HL-60 (cell line): ENCODE results near the gene RPL10.

ENCODE experiments used
- GABPA ChIP-seq: IDR thresholded peaks from 2 replicates; pipeline ENCODE4 v1.6.1; 2012; ENCODE audit warnings: low read depth
- POLR2AphosphoS5 ChIP-seq: IDR thresholded peaks from 2 replicates; pipeline ENCODE4 v1.6.1; 2012; ENCODE audit warnings: low read depth
- TF ChIP-seq, protein P1 (sequence below): IDR thresholded peaks from one replicate; pipeline ENCODE4 v1.5.1; 2011; ENCODE audit warnings: low read length, control low read depth, inconsistent platforms; ENCODE audit not compliant: insufficient read depth
- TF ChIP-seq, protein P2 (sequence below): IDR thresholded peaks from 2 replicates; pipeline ENCODE4 v1.6.1; 2012; ENCODE audit warnings: low read depth; ENCODE audit not compliant: insufficient replicate concordance

- TF ChIP-seq, protein P1, sequence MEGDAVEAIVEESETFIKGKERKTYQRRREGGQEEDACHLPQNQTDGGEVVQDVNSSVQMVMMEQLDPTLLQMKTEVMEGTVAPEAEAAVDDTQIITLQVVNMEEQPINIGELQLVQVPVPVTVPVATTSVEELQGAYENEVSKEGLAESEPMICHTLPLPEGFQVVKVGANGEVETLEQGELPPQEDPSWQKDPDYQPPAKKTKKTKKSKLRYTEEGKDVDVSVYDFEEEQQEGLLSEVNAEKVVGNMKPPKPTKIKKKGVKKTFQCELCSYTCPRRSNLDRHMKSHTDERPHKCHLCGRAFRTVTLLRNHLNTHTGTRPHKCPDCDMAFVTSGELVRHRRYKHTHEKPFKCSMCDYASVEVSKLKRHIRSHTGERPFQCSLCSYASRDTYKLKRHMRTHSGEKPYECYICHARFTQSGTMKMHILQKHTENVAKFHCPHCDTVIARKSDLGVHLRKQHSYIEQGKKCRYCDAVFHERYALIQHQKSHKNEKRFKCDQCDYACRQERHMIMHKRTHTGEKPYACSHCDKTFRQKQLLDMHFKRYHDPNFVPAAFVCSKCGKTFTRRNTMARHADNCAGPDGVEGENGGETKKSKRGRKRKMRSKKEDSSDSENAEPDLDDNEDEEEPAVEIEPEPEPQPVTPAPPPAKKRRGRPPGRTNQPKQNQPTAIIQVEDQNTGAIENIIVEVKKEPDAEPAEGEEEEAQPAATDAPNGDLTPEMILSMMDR, result no peak
- TF ChIP-seq, protein P2, sequence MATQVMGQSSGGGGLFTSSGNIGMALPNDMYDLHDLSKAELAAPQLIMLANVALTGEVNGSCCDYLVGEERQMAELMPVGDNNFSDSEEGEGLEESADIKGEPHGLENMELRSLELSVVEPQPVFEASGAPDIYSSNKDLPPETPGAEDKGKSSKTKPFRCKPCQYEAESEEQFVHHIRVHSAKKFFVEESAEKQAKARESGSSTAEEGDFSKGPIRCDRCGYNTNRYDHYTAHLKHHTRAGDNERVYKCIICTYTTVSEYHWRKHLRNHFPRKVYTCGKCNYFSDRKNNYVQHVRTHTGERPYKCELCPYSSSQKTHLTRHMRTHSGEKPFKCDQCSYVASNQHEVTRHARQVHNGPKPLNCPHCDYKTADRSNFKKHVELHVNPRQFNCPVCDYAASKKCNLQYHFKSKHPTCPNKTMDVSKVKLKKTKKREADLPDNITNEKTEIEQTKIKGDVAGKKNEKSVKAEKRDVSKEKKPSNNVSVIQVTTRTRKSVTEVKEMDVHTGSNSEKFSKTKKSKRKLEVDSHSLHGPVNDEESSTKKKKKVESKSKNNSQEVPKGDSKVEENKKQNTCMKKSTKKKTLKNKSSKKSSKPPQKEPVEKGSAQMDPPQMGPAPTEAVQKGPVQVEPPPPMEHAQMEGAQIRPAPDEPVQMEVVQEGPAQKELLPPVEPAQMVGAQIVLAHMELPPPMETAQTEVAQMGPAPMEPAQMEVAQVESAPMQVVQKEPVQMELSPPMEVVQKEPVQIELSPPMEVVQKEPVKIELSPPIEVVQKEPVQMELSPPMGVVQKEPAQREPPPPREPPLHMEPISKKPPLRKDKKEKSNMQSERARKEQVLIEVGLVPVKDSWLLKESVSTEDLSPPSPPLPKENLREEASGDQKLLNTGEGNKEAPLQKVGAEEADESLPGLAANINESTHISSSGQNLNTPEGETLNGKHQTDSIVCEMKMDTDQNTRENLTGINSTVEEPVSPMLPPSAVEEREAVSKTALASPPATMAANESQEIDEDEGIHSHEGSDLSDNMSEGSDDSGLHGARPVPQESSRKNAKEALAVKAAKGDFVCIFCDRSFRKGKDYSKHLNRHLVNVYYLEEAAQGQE, result no peak
- no peak for TF ChIP-seq GABPA
- no peak for TF ChIP-seq POLR2AphosphoS5
Measured at GRCh38 chrX:154365997-154366665, 32.0 kb upstream of the RPL10 start.
